Measurements from ENCODE around the gene CAMK1G.

DNA sequence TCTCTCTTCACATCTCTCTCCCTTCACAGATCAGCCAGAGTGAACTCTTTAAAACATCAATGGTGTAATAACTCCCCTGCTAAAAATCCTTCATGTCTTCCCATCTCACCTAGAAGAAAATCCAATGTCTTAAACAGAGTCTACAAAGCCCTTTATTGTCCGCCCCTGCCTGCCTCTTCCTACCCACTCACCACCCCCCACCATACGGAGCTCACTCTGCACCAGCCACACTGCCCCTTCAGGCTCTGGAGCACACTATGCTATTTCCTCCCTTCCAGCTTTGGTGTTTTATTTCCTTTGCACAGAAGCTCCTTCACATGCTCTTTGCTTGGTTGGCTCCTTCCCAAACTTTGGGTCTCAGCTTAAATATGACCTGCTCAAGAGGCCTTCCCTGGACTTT is 10.2 kb downstream of the CAMK1G start:
- TF ChIP-seq CTCF (conservative IDR thresholded peaks at IDR 0.05) (no peak), EZH2 (IDR thresholded peaks at IDR 0.05; ENCODE audit: low read depth) (no peak)

All from PC-9 (cell line).